ENCODE data around the gene PYROXD2.

The PYROXD2 gene

DNA sequence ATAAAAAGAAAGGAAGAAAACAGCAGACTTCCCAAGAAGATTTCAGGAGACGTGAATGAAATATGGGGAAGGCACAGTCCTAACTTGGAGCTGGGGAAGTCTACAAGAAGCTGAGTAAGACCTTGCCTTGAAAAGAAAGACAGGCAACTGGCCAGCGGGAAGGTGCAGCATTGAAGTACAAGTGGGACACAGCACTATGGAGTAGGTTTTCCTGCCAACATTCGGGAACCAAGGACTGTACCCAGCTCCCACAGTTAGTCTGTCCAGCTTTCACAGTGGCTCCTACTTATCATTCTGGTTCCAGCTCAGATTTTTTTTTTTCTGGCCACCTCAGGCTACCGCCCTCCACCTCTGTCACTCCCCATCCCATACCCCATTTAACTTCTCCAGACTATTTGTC is 21.7 kb upstream of the PYROXD2 start:
- Histone ChIP-seq H3K9me3 (peaks cover 38% of the 10 kb centered on the region), H3K4me2 (no peak overlapping the region), H3K4me3 (no peak overlapping the region), H3K27me3 (no peaks in the 10 kb centered on the region), H3K27ac (no peak overlapping the region), H3K36me3 (peaks cover 92% of the 10 kb centered on the region), H3K9ac (no peak overlapping the region), H3K4me1 (no peaks in the 10 kb centered on the region), H4K20me1 (peaks cover 15% of the 10 kb centered on the region)
- TF ChIP-seq Cebpa-rat (IDR thresholded peaks at IDR 0.05) = no peak

DNA sequence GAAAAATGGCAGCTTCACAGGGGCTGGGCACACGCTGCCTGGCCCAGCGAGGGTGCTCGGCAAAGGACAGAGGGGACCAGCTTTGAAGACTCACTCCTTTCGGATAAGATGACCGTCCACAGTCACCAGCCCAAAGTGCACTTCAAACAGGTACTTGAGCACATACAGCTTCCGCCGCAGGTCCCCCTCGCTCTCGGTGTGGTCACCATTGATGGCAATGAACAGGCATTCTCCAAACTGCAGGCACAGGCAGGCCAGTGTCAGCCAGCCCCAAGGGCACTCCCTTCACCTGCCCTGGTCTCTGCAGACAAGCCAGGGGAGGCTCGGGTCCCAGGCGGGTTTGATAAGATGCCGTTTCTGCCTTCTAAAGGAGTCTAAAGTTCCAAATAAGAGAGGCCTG is 20.2 kb upstream of the PYROXD2 start:
- H3K9me3 ChIP-seq = peaks cover 38% of the 10 kb centered on the region
- TF ChIP-seq Cebpa-rat (IDR thresholded peaks at IDR 0.05) = no peak
- H3K9ac ChIP-seq = no peak overlapping the region
- H4K20me1 ChIP-seq = 0 out of 2 replicates have a peak, but pooled peaks cover 13% of the 10 kb centered on the region
- H3K4me3 ChIP-seq = no peak overlapping the region
- no peaks in the 10 kb centered on the region for H3K4me1 ChIP-seq
- H3K27ac ChIP-seq = no peak overlapping the region
- H3K27me3 ChIP-seq = no peaks in the 10 kb centered on the region
- no peak overlapping the region for H3K4me2 ChIP-seq
- peaks cover 97% of the 10 kb centered on the region for H3K36me3 ChIP-seq

DNA sequence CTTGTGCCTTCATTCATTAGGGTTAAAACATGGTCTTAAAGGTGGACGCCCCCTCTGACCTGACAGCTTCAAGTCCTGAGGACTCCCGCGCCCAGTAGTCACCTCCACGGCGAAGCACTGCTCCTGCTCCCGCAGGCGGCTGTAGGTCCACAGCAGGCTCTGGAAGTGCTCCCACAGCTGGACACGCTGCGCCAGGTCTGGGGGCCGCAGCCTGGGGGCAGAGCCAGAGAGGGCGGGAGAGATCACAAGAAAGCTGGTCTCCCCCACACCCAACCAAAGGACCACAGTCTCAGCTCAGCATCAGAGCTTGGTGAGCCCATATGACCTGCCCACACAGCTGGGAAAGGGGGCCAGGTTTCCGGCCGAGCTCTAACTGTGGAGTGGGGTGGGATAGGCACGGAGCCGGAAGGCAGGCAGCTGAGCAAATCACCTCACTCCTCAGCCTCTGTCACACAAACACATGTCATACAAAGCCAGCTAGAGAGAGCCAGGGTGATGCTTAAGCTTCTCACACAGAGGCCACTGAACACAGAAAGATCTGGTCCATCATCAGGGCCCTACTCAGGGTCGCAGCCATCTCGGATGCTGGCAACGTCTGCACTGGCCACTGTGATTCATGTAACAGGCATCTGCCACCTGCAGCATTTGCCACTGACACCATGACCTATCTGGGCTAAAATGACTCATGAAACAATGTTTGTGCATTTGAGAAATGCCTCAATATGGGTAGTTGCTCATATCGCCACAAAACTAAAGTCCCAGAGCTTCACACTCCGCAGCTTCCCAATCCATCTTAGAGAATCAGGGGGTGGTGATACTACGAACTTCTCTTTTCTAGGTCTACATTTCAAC is 19.1 kb upstream of the PYROXD2 start:
- no peak overlapping the region for H3K4me2 ChIP-seq
- peaks cover 30% of the 10 kb centered on the region for H3K9me3 ChIP-seq
- no peak for TF ChIP-seq Cebpa-rat (IDR thresholded peaks at IDR 0.05)
- 0 out of 2 replicates have a peak, but pooled peaks cover 13% of the 10 kb centered on the region for H4K20me1 ChIP-seq
- H3K36me3 ChIP-seq = peaks cover 97% of the 10 kb centered on the region
- no peak overlapping the region for H3K9ac ChIP-seq
- no peaks in the 10 kb centered on the region for H3K4me1 ChIP-seq
- no peaks in the 10 kb centered on the region for H3K27me3 ChIP-seq
- no peak overlapping the region for H3K4me3 ChIP-seq
- H3K27ac ChIP-seq = no peak overlapping the region

DNA sequence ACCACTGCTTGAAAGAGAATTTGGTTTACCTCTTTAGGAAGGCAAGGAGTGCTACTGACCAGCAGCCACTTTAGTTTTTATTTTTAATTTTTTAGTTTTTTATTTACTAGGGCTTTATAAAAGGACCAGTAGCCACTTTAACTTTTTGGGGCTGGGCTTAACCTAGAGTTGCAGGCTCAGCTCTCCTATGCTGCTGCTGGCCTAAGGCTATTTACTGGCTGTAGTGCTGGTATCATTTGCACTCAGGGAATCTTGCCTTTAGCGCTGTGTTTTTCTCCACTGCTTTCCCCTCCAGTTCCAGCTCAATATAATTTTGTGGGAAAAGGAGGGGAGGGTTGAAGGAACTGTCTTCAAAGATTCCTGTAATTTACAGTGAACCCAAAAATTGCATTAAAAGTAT is 18.4 kb upstream of the PYROXD2 start:
- no peak for TF ChIP-seq Cebpa-rat (IDR thresholded peaks at IDR 0.05)
- no peaks in the 10 kb centered on the region for H3K27me3 ChIP-seq
- 0 out of 2 replicates have a peak, but pooled peaks cover 8% of the 10 kb centered on the region for H4K20me1 ChIP-seq

DNA sequence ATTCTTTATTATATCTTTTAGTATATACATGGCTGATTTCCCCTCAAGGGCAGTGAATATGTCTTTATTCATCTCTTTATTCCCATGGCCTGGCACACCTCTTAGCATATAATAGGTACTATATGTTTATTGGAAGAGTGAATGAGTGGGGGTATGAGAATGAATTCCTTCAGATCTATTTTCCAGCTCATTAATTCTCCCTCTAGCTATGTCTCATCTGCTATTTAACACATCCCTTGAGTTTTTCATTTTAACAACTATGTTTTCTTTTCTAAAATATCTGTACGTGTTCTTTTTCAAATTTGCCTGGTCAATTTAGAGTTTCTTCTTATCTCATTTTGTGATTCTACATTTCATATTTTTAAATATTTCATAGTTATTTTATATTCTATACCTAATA is 17.3 kb upstream of the PYROXD2 start:
- peaks cover 96% of the 10 kb centered on the region for H3K36me3 ChIP-seq
- no peak overlapping the region for H3K4me3 ChIP-seq
- H3K4me2 ChIP-seq = no peak overlapping the region
- no peak overlapping the region for H3K27ac ChIP-seq
- no peak overlapping the region for H3K9ac ChIP-seq
- TF ChIP-seq Cebpa-rat (IDR thresholded peaks at IDR 0.05) = no peak
- H3K4me1 ChIP-seq = no peaks in the 10 kb centered on the region
- H4K20me1 ChIP-seq = 0 out of 2 replicates have a peak, but pooled peaks cover 7% of the 10 kb centered on the region
- no peaks in the 10 kb centered on the region for H3K27me3 ChIP-seq
- peaks cover 30% of the 10 kb centered on the region for H3K9me3 ChIP-seq

More for the DNA sequence above, 18.4 kb upstream of the PYROXD2 start:
- H3K27ac ChIP-seq = no peak overlapping the region
- peaks cover 30% of the 10 kb centered on the region for H3K9me3 ChIP-seq
- no peak overlapping the region for H3K4me2 ChIP-seq
- no peak overlapping the region for H3K4me3 ChIP-seq
- H3K9ac ChIP-seq = no peak overlapping the region
- peaks cover 96% of the 10 kb centered on the region for H3K36me3 ChIP-seq
- H3K4me1 ChIP-seq = no peaks in the 10 kb centered on the region

DNA sequence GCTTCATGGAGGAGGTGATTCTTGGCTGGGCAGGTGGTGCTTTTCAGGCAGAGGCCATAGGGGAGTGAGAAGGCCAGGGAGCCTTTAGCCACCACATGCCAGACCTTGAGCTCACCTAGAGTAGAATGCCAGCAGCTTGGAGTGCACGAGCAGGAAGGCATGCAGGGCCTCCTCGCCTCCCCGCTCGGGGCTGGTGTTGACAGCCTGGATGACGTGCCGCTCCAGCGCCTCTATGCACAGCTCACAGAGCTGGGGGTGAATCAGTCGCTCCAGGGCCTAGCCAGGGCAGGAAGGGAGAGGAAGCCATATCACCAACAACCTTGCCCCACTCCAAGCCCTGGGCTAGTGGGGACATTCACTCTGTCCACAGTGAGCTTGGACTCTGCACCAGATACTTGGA is 16.0 kb upstream of the PYROXD2 start:
- H4K20me1 ChIP-seq = no peaks in the 10 kb centered on the region; the same call in 1 of the 2 replicates
- no peaks in the 10 kb centered on the region for H3K27me3 ChIP-seq
- peaks cover 30% of the 10 kb centered on the region for H3K9me3 ChIP-seq
- no peaks in the 10 kb centered on the region for H3K4me1 ChIP-seq
- H3K27ac ChIP-seq = no peak overlapping the region
- no peak overlapping the region for H3K9ac ChIP-seq
- TF ChIP-seq Cebpa-rat (IDR thresholded peaks at IDR 0.05) = no peak
- no peak overlapping the region for H3K4me2 ChIP-seq
- H3K36me3 ChIP-seq = peaks cover 99% of the 10 kb centered on the region
- H3K4me3 ChIP-seq = no peak overlapping the region

DNA sequence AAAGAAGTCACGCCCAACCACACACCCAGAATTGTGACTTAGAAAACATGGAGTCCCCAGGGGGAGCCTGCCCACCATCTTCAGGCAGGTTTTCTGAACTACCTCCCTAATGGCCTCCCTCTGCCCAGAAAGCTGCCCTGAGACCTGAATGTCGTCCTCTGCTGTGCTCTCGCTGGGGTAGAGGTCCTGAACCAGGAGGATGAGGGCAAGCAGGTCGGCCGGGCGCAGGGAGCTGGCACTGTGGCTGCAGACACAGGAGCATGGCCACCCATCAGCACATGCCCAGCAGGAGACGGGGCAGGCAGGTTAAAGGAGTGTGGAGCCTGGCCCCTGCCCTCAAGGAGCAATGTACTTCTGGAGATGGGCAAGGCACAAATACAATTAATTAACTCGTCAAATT is 15.4 kb upstream of the PYROXD2 start:
- Histone ChIP-seq H3K4me1 (no peaks in the 10 kb centered on the region), H3K4me3 (no peak overlapping the region), H3K36me3 (peaks cover 99% of the 10 kb centered on the region), H3K9me3 (peaks cover 30% of the 10 kb centered on the region), H3K4me2 (no peak overlapping the region), H3K27me3 (no peaks in the 10 kb centered on the region), H4K20me1 (no peaks in the 10 kb centered on the region; the same call in 1 of the 2 replicates), H3K9ac (no peak overlapping the region), H3K27ac (no peak overlapping the region)
- TF ChIP-seq Cebpa-rat (IDR thresholded peaks at IDR 0.05) = no peak

DNA sequence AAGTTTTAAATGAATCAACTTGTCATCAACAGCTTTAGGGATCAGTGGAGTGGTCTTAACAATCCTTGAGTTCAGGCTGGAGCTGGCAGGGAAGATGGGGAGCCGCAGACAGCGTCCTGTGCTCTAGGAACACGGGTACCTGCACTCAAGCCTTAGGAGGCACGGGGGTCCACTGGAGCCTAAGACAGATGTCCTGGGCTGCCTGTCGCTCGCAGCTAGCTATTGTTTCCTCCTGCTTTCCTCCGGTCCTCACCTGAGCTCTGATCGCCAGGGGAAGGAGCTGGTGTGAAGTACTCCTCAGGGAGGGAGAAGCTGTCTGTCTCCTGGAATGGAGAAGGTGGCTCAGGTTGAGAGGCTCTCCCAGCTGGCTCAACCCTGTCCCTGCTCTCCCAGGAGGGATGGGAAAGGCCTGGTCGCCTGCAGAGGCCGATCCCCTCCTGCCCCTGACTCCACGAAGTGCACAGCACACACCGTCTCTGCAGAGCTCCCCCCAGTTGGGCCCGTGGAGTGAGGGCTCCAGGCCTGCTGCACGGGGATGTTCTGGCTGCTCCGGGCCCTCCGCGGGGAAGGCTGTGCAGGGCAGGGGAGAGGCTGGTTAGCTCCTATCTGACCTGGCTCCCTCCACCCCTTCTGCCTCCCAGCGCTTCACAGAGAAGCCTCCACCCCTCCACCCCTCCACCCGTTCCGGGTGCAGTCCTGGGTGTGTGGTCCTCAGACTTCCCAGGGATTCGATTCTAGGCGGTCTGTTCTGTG is 14.5 kb upstream of the PYROXD2 start:
- no peak overlapping the region for H3K4me3 ChIP-seq
- H3K27me3 ChIP-seq = no peaks in the 10 kb centered on the region
- H3K9me3 ChIP-seq = peaks cover 26% of the 10 kb centered on the region
- H4K20me1 ChIP-seq = no peaks in the 10 kb centered on the region; the same call in 1 of the 2 replicates
- no peaks in the 10 kb centered on the region for H3K4me1 ChIP-seq
- no peak overlapping the region for H3K4me2 ChIP-seq
- no peak overlapping the region for H3K9ac ChIP-seq
- no peak for TF ChIP-seq Cebpa-rat (IDR thresholded peaks at IDR 0.05)
- no peak overlapping the region for H3K27ac ChIP-seq
- H3K36me3 ChIP-seq = peaks cover 99% of the 10 kb centered on the region

DNA sequence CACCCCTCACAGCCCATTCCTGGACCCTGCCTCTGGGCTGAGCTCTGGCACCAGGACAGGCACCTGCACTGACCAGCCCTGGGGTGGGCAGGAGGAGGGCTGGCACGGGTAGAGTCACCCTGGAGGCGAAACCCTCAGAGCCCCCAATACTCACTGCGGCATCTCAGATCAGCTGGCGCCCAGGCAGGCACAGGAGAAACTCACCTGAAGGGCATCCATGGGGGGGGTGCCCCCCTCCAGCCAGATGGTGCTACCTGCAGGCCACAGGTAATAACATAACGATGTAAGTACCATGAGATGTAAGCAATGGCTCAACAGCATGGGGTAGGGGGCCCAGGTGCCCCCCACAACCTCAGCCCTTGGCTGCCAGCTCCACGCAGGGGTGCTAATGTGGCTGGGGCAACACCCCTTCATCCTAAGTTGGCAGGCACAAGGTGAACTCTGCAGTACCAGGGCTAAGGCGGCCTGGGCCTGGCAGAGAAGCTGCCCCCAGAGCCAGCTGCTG is 12.1 kb upstream of the PYROXD2 start:
- no peaks in the 10 kb centered on the region for H3K27me3 ChIP-seq
- H3K4me2 ChIP-seq = no peak overlapping the region
- no peak overlapping the region for H3K9ac ChIP-seq
- H4K20me1 ChIP-seq = no peaks in the 10 kb centered on the region; the same call in 1 of the 2 replicates
- H3K4me3 ChIP-seq = no peak overlapping the region
- H3K9me3 ChIP-seq = peaks cover 2% of the 10 kb centered on the region
- peaks cover 97% of the 10 kb centered on the region for H3K36me3 ChIP-seq
- no peak for TF ChIP-seq Cebpa-rat (IDR thresholded peaks at IDR 0.05)
- H3K27ac ChIP-seq = no peak overlapping the region
- no peaks in the 10 kb centered on the region for H3K4me1 ChIP-seq

All from BLaER1 (cell line).